ENCODE data around the gene RAD1. TPM values are rescaled to one million over a fixed set of nuclear protein-coding genes. Genes with fewer than 3 reads are reported as not detected.

RAD1 gene
- total RNA-seq, 2 experiments from 2014 or later = 27.6 to 30.6 TPM

GRCh38 chr5:34903260-34903659 is 12.0 kb downstream of the RAD1 start:
- H3K4me3 Mint-ChIP-seq = no peak overlapping the region
- H3K36me3 Mint-ChIP-seq = peaks cover 8% of the 10 kb centered on the region
- no peak for DNase-seq
- no peaks in the 10 kb centered on the region for H3K27me3 Mint-ChIP-seq
- no peaks in the 10 kb centered on the region for H3K9me3 Mint-ChIP-seq
- H3K4me1 Mint-ChIP-seq = no peaks in the 10 kb centered on the region
- POLR2A ChIA-PET = interaction anchor here (1.3 kb wide), 1 partner anchor 12 kb away, joined by 4 read pairs; the partner anchor contains the start of genes BRIX1 and RAD1
- peak overlapping the region; percentile 2 for H3K27ac Mint-ChIP-seq
- ATAC-seq (ENCODE audit: low read depth) = no peak

- no peaks in the 10 kb centered on the region for H3K9me3 Mint-ChIP-seq
- no peaks in the 10 kb centered on the region for H3K4me1 Mint-ChIP-seq
- peaks cover 10% of the 10 kb centered on the region for H3K36me3 Mint-ChIP-seq
- no peak overlapping the region for H3K27ac Mint-ChIP-seq
- no peak overlapping the region for H3K4me3 Mint-ChIP-seq
- DNase-seq = no peak
- no peak for ATAC-seq (ENCODE audit: low read depth)
- POLR2A ChIA-PET = no interaction called here
- H3K27me3 Mint-ChIP-seq = no peaks in the 10 kb centered on the region
Observed at GRCh38 chr5:34900652-34901051, 14.7 kb downstream of the RAD1 start.

- DNase-seq (no peak), ATAC-seq (ENCODE audit: low read depth) (no peak)
- H3K27ac Mint-ChIP-seq = no peak overlapping the region
- H3K9me3 Mint-ChIP-seq = no peaks in the 10 kb centered on the region
- POLR2A ChIA-PET = no interaction called here
- H3K4me3 Mint-ChIP-seq = no peak overlapping the region
- no peaks in the 10 kb centered on the region for H3K4me1 Mint-ChIP-seq
- no peaks in the 10 kb centered on the region for H3K27me3 Mint-ChIP-seq
- peaks cover 6% of the 10 kb centered on the region for H3K36me3 Mint-ChIP-seq
Observed at GRCh38 chr5:34899066-34899465, 16.2 kb downstream of the RAD1 start.

- ATAC-seq (ENCODE audit: low read depth) (peak; percentile 76), DNase-seq (peak; percentile 46)
- POLR2A ChIA-PET = no interaction called here
- Mint-ChIP-seq H3K27ac (no peak overlapping the region), H3K36me3 (peaks cover 6% of the 10 kb centered on the region), H3K27me3 (no peaks in the 10 kb centered on the region), H3K4me1 (no peaks in the 10 kb centered on the region), H3K4me3 (no peak overlapping the region), H3K9me3 (no peaks in the 10 kb centered on the region)
Observed at GRCh38 chr5:34898258-34898895, 16.9 kb downstream of the RAD1 start.

GRCh38 chr5:34897646-34898045 is 17.7 kb downstream of the RAD1 start:
- no peaks in the 10 kb centered on the region for H3K27me3 Mint-ChIP-seq
- ATAC-seq (ENCODE audit: low read depth) (no peak), DNase-seq (no peak)
- no peaks in the 10 kb centered on the region for H3K9me3 Mint-ChIP-seq
- H3K4me1 Mint-ChIP-seq = no peaks in the 10 kb centered on the region
- H3K4me3 Mint-ChIP-seq = no peak overlapping the region
- peaks cover 4% of the 10 kb centered on the region for H3K36me3 Mint-ChIP-seq
- POLR2A ChIA-PET = no interaction called here
- H3K27ac Mint-ChIP-seq = no peak overlapping the region

- H3K27me3 Mint-ChIP-seq = no peaks in the 10 kb centered on the region
- peaks cover 4% of the 10 kb centered on the region for H3K36me3 Mint-ChIP-seq
- H3K4me1 Mint-ChIP-seq = no peaks in the 10 kb centered on the region
- POLR2A ChIA-PET = interaction anchor here (1.3 kb wide), 1 partner anchor 372 kb away, joined by 3 read pairs; no protein-coding TSS in a partner anchor
- no peak for ATAC-seq (ENCODE audit: low read depth)
- DNase-seq = no peak
- no peaks in the 10 kb centered on the region for H3K9me3 Mint-ChIP-seq
- H3K27ac Mint-ChIP-seq = no peak overlapping the region
- H3K4me3 Mint-ChIP-seq = no peak overlapping the region
Observed at GRCh38 chr5:34895641-34896419, 19.5 kb downstream of the RAD1 start.

- Mint-ChIP-seq H3K27ac (no peak overlapping the region), H3K9me3 (no peaks in the 10 kb centered on the region), H3K27me3 (no peaks in the 10 kb centered on the region), H3K4me3 (no peak overlapping the region), H3K36me3 (peaks cover 4% of the 10 kb centered on the region), H3K4me1 (no peaks in the 10 kb centered on the region)
- no peak for DNase-seq
- ATAC-seq (ENCODE audit: low read depth) = no peak
- POLR2A ChIA-PET = no interaction called here
Observed at GRCh38 chr5:34894716-34895115, 20.6 kb downstream of the RAD1 start.

GRCh38 chr5:34892414-34892813 is 22.9 kb downstream of the RAD1 start:
- Mint-ChIP-seq H3K4me3 (no peak overlapping the region), H3K36me3 (peaks cover 4% of the 10 kb centered on the region), H3K9me3 (no peaks in the 10 kb centered on the region), H3K4me1 (no peaks in the 10 kb centered on the region), H3K27ac (no peak overlapping the region), H3K27me3 (no peaks in the 10 kb centered on the region)
- no peak for ATAC-seq (ENCODE audit: low read depth)
- no peak for DNase-seq
- POLR2A ChIA-PET = interaction anchor here (1.3 kb wide), 1 partner anchor 23 kb away, joined by 4 read pairs; the partner anchor contains the start of genes BRIX1 and RAD1

GRCh38 chr5:34891981-34892380 is 23.3 kb downstream of the RAD1 start:
- H3K27me3 Mint-ChIP-seq = peaks cover 3% of the 10 kb centered on the region
- peaks cover 4% of the 10 kb centered on the region for H3K36me3 Mint-ChIP-seq
- no peaks in the 10 kb centered on the region for H3K9me3 Mint-ChIP-seq
- H3K27ac Mint-ChIP-seq = no peak overlapping the region
- no peak overlapping the region for H3K4me3 Mint-ChIP-seq
- no peak for DNase-seq
- POLR2A ChIA-PET = interaction anchor here (1.3 kb wide), 1 partner anchor 23 kb away, joined by 4 read pairs; the partner anchor contains the start of genes BRIX1 and RAD1
- ATAC-seq (ENCODE audit: low read depth) = no peak
- H3K4me1 Mint-ChIP-seq = no peaks in the 10 kb centered on the region

GRCh38 chr5:34889394-34889793 is 25.9 kb downstream of the RAD1 start:
- peaks cover 5% of the 10 kb centered on the region for H3K27me3 Mint-ChIP-seq
- ATAC-seq (ENCODE audit: low read depth) = no peak
- no peaks in the 10 kb centered on the region for H3K36me3 Mint-ChIP-seq
- H3K4me3 Mint-ChIP-seq = no peak overlapping the region
- no peak for DNase-seq
- POLR2A ChIA-PET = no interaction called here
- no peak overlapping the region for H3K27ac Mint-ChIP-seq
- no peaks in the 10 kb centered on the region for H3K9me3 Mint-ChIP-seq
- H3K4me1 Mint-ChIP-seq = no peaks in the 10 kb centered on the region

- peaks cover 9% of the 10 kb centered on the region for H3K27me3 Mint-ChIP-seq
- no peak for ATAC-seq (ENCODE audit: low read depth)
- H3K4me1 Mint-ChIP-seq = no peaks in the 10 kb centered on the region
- H3K27ac Mint-ChIP-seq = no peak overlapping the region
- POLR2A ChIA-PET = interaction anchor here (0.6 kb wide), 1 partner anchor 42 kb away, joined by 3 read pairs; no protein-coding TSS in a partner anchor
- DNase-seq = no peak
- H3K9me3 Mint-ChIP-seq = no peaks in the 10 kb centered on the region
- no peaks in the 10 kb centered on the region for H3K36me3 Mint-ChIP-seq
- H3K4me3 Mint-ChIP-seq = no peak overlapping the region
Observed at GRCh38 chr5:34886392-34887119, 28.7 kb downstream of the RAD1 start.

GRCh38 chr5:34881246-34881645 is 34.1 kb downstream of the RAD1 start:
- Mint-ChIP-seq H3K4me3 (no peak overlapping the region), H3K4me1 (no peaks in the 10 kb centered on the region), H3K36me3 (no peaks in the 10 kb centered on the region), H3K27me3 (peaks cover 4% of the 10 kb centered on the region), H3K9me3 (peaks cover under 1% of the 10 kb centered on the region), H3K27ac (no peak overlapping the region)
- DNase-seq (no peak), ATAC-seq (ENCODE audit: low read depth) (no peak)
- POLR2A ChIA-PET = no interaction called here

GRCh38 chr5:34876275-34876674 is 39.0 kb downstream of the RAD1 start:
- Mint-ChIP-seq H3K9me3 (peaks cover 6% of the 10 kb centered on the region), H3K4me1 (no peaks in the 10 kb centered on the region), H3K36me3 (no peaks in the 10 kb centered on the region), H3K27ac (no peak overlapping the region), H3K27me3 (peaks cover 2% of the 10 kb centered on the region), H3K4me3 (no peak overlapping the region)
- ATAC-seq (ENCODE audit: low read depth) (no peak), DNase-seq (no peak)
- POLR2A ChIA-PET = no interaction called here
